ENCODE results near the gene TPPP.
A peak's percentile ranks its signal among the peaks of the same experiment; 100 is the strongest.

The TPPP gene

GRCh38 chr5:668283-668995, 24.7 kb downstream of the TPPP start:
- Mint-ChIP-seq H3K27me3 (peaks cover 5% of the 10 kb centered on the region), H3K4me1 (peaks cover 11% of the 10 kb centered on the region), H3K36me3 (peaks cover 17% of the 10 kb centered on the region), H3K4me3 (no peak overlapping the region), H3K9me3 (no peaks in the 10 kb centered on the region), H3K27ac (no peak overlapping the region)
- ATAC-seq (ENCODE audit: low read depth) (no peak), DNase-seq (ENCODE audit: low spot score in 2 of 2) (no peak)

- H3K27me3 Mint-ChIP-seq: no peaks in the 10 kb centered on the region
- no peak overlapping the region for H3K27ac Mint-ChIP-seq
- no peaks in the 10 kb centered on the region for H3K4me1 Mint-ChIP-seq
Measured at GRCh38 chr5:666816-667498, 26.2 kb downstream of the TPPP start.

GRCh38 chr5:665956-666711, 27.0 kb downstream of the TPPP start:
- ATAC-seq (ENCODE audit: low read depth) (no peak), DNase-seq (ENCODE audit: low spot score in 2 of 2) (no peak)
- no peaks in the 10 kb centered on the region for H3K9me3 Mint-ChIP-seq
- peaks cover 21% of the 10 kb centered on the region for H3K36me3 Mint-ChIP-seq
- H3K4me1 Mint-ChIP-seq: no peaks in the 10 kb centered on the region
- no peak overlapping the region for H3K27ac Mint-ChIP-seq
- no peaks in the 10 kb centered on the region for H3K27me3 Mint-ChIP-seq
- no peak overlapping the region for H3K4me3 Mint-ChIP-seq

More at GRCh38 chr5:666816-667498, 26.2 kb downstream of the TPPP start:
- no peak for DNase-seq (ENCODE audit: low spot score in 2 of 2)
- no peak for ATAC-seq (ENCODE audit: low read depth)
- Mint-ChIP-seq H3K9me3 (no peaks in the 10 kb centered on the region), H3K4me3 (no peak overlapping the region), H3K36me3 (peaks cover 17% of the 10 kb centered on the region)

- H3K36me3 Mint-ChIP-seq: peaks cover 24% of the 10 kb centered on the region
- H3K9me3 Mint-ChIP-seq: no peaks in the 10 kb centered on the region
- no peak for ATAC-seq (ENCODE audit: low read depth)
- H3K27ac Mint-ChIP-seq: no peak overlapping the region
- DNase-seq (ENCODE audit: low spot score in 2 of 2): no peak
- no peaks in the 10 kb centered on the region for H3K27me3 Mint-ChIP-seq
- no peaks in the 10 kb centered on the region for H3K4me1 Mint-ChIP-seq
- no peak overlapping the region for H3K4me3 Mint-ChIP-seq
Measured at GRCh38 chr5:665541-665955, 27.6 kb downstream of the TPPP start.

- Mint-ChIP-seq H3K4me1 (no peaks in the 10 kb centered on the region), H3K9me3 (no peaks in the 10 kb centered on the region), H3K36me3 (peaks cover 29% of the 10 kb centered on the region), H3K4me3 (no peak overlapping the region), H3K27me3 (no peaks in the 10 kb centered on the region), H3K27ac (no peak overlapping the region)
- DNase-seq (ENCODE audit: low spot score in 2 of 2): no peak
- ATAC-seq (ENCODE audit: low read depth): no peak
Measured at GRCh38 chr5:664994-665360, 28.2 kb downstream of the TPPP start.

GRCh38 chr5:664343-664993, 28.7 kb downstream of the TPPP start:
- no peak for ATAC-seq (ENCODE audit: low read depth)
- Mint-ChIP-seq H3K9me3 (no peaks in the 10 kb centered on the region), H3K4me3 (no peak overlapping the region), H3K4me1 (no peaks in the 10 kb centered on the region), H3K27ac (no peak overlapping the region), H3K27me3 (no peaks in the 10 kb centered on the region), H3K36me3 (peaks cover 33% of the 10 kb centered on the region)
- peak in 1 of 2 donors; percentile 8 for DNase-seq (ENCODE audit: low spot score in 2 of 2)

- Mint-ChIP-seq H3K4me1 (no peaks in the 10 kb centered on the region), H3K4me3 (no peak overlapping the region), H3K9me3 (no peaks in the 10 kb centered on the region), H3K27me3 (no peaks in the 10 kb centered on the region), H3K27ac (no peak overlapping the region), H3K36me3 (peaks cover 40% of the 10 kb centered on the region)
- no peak for ATAC-seq (ENCODE audit: low read depth)
- DNase-seq (ENCODE audit: low spot score in 2 of 2): no peak
Measured at GRCh38 chr5:663436-664342, 29.5 kb downstream of the TPPP start.

- ATAC-seq (ENCODE audit: low read depth) (no peak), DNase-seq (ENCODE audit: low spot score in 2 of 2) (no peak)
- Mint-ChIP-seq H3K27me3 (no peaks in the 10 kb centered on the region), H3K36me3 (peaks cover 41% of the 10 kb centered on the region), H3K4me1 (no peaks in the 10 kb centered on the region), H3K27ac (no peak overlapping the region), H3K9me3 (peaks cover under 1% of the 10 kb centered on the region), H3K4me3 (no peak overlapping the region)
Measured at GRCh38 chr5:662751-663435, 30.3 kb downstream of the TPPP start.

- Mint-ChIP-seq H3K27me3 (no peaks in the 10 kb centered on the region), H3K4me3 (no peak overlapping the region), H3K36me3 (peaks cover 41% of the 10 kb centered on the region), H3K9me3 (peaks cover 1% of the 10 kb centered on the region), H3K27ac (no peak overlapping the region), H3K4me1 (no peaks in the 10 kb centered on the region)
- DNase-seq (ENCODE audit: low spot score in 2 of 2) (no peak), ATAC-seq (ENCODE audit: low read depth) (no peak)
Measured at GRCh38 chr5:661891-662750, 31.0 kb downstream of the TPPP start.

- H3K27ac Mint-ChIP-seq: no peak overlapping the region
Measured at GRCh38 chr5:660491-661030, 32.6 kb downstream of the TPPP start.

GRCh38 chr5:659496-660263, 33.5 kb downstream of the TPPP start:
- Mint-ChIP-seq H3K27me3 (no peaks in the 10 kb centered on the region), H3K27ac (no peak overlapping the region), H3K9me3 (peaks cover 1% of the 10 kb centered on the region), H3K36me3 (peaks cover 49% of the 10 kb centered on the region), H3K4me1 (no peaks in the 10 kb centered on the region), H3K4me3 (no peak overlapping the region)
- no peak for ATAC-seq (ENCODE audit: low read depth)
- DNase-seq (ENCODE audit: low spot score in 2 of 2): no peak

More at GRCh38 chr5:660491-661030, 32.6 kb downstream of the TPPP start:
- Mint-ChIP-seq H3K9me3 (peaks cover 1% of the 10 kb centered on the region), H3K36me3 (peaks cover 48% of the 10 kb centered on the region), H3K4me1 (no peaks in the 10 kb centered on the region), H3K27me3 (no peaks in the 10 kb centered on the region), H3K4me3 (no peak overlapping the region)
- ATAC-seq (ENCODE audit: low read depth): no peak
- DNase-seq (ENCODE audit: low spot score in 2 of 2): no peak

Data from memory B cell (primary cell).